OCI-LY7 (cell line): ENCODE measurements around the gene MYL6. TPM values are rescaled to one million over a fixed set of nuclear protein-coding genes. Genes with fewer than 3 reads are reported as not detected.

ENCODE experiments used
- BruUV-seq: library from RNA; stranded (reverse); fragments of 400-500 nt; replicated peaks from 2 replicates; lab custom pipeline; 2021; lab: Mats Ljungman, UMichigan
- CTCF ChIA-PET: fragments of 300-600 bp; sonication (Branson Sonifier 250); formaldehyde crosslinking; loops from one replicate; lab custom pipeline; 2022; ENCODE audit warnings: antibody characterized with exemption; ENCODE audit not compliant: unreplicated experiment; lab: Charles Lee
- POLR2A ChIA-PET: fragments of 300-600 bp; sonication (Branson Sonifier 250); formaldehyde crosslinking; loops from one replicate; lab custom pipeline; 2022; ENCODE audit warnings: antibody characterized with exemption; lab: Charles Lee
- DNase-seq: peaks from one replicate; pipeline ENCODE4 v3.0.0-alpha.2; 2015; ENCODE audit warnings: low spot score
- H2AFZ ChIP-seq: fragments of 200-600 bp; sonication (generic), shearing (Covaris generic); 2 replicates; pipeline ENCODE4 v1.6.1; 2014; ENCODE audit warnings: mild to moderate bottlenecking, antibody characterized with exemption, low read length, moderate library complexity
- H3K27ac ChIP-seq: fragments of 200-600 bp; sonication (generic); 2 replicates; pipeline ENCODE4 v1.5.1; 2014; ENCODE audit warnings: mixed run types, low read depth, mild to moderate bottlenecking, moderate library complexity, low read length, inconsistent platforms; ENCODE audit not compliant: poor library complexity, severe bottlenecking
- H3K36me3 ChIP-seq: fragments of 200-600 bp; sonication (generic); 2 replicates; pipeline ENCODE4 v1.6.1; 2014; ENCODE audit warnings: mild to moderate bottlenecking, antibody characterized with exemption, low read length, moderate library complexity, mixed read lengths; ENCODE audit not compliant: insufficient read depth
- H3K4me1 ChIP-seq: fragments of 200-600 bp; sonication (generic); 2 replicates; pipeline ENCODE4 v1.5.1; 2014; ENCODE audit warnings: mild to moderate bottlenecking, low read length; ENCODE audit not compliant: insufficient read depth, poor library complexity, severe bottlenecking
- H3K4me2 ChIP-seq: fragments of 200-600 bp; sonication (generic); 2 replicates; pipeline ENCODE4 v1.6.1; 2014; ENCODE audit warnings: mild to moderate bottlenecking, low read length
- H3K4me3 ChIP-seq: fragments of 200-600 bp; sonication (generic); 2 replicates; pipeline ENCODE4 v1.5.1; 2014; ENCODE audit warnings: mild to moderate bottlenecking, low read depth, low read length; ENCODE audit not compliant: poor library complexity, severe bottlenecking
- H3K79me2 ChIP-seq: fragments of 200-600 bp; sonication (generic); 2 replicates; pipeline ENCODE4 v1.6.1; 2016; ENCODE audit warnings: low read depth, mild to moderate bottlenecking, low read length, moderate library complexity, mixed read lengths; ENCODE audit not compliant: insufficient read depth
- H3K9me2 ChIP-seq: fragments of 200-600 bp; sonication (generic); 2 replicates; pipeline ENCODE4 v1.6.1; 2016; ENCODE audit warnings: mild to moderate bottlenecking, low read length, mixed read lengths; ENCODE audit not compliant: insufficient read depth
- H3K9me3 ChIP-seq: fragments of 200-600 bp; sonication (generic); 2 replicates; pipeline ENCODE4 v1.6.1; 2014; ENCODE audit warnings: mild to moderate bottlenecking, mixed run types, low read length, mixed read lengths
- H4K20me1 ChIP-seq: fragments of 200-600 bp; sonication (generic); 2 replicates; pipeline ENCODE4 v1.6.1; 2014; ENCODE audit warnings: mild to moderate bottlenecking, antibody characterized with exemption, low read length, moderate library complexity, mixed read lengths; ENCODE audit not compliant: insufficient read depth
- EZH2phosphoT487 ChIP-seq: fragments of 200-600 bp; sonication (generic); IDR thresholded peaks from 2 replicates; pipeline ENCODE4 v1.6.1; 2018; ENCODE audit warnings: low read depth, borderline replicate concordance, mild to moderate bottlenecking, mixed run types, antibody characterized with exemption, low read length, moderate library complexity, mixed read lengths
- intact Hi-C: fragments of 100-400 bp; cut with micrococcal nuclease; formaldehyde crosslinking; loops from one replicate; pipeline ENCODE4 v1.10.0; 2022; ENCODE audit not compliant: unreplicated experiment
- total RNA-seq, 2 experiments: library from RNA; depleted of rRNA in 1 of 2; stranded (reverse); fragments of >200 nt in 1 of 2; shearing (Covaris generic) in 1 of 2; gene quantifications; 2 replicates each; pipeline ENCODE4 v1.2.3, GENCODE V29; 2014 to 2022
- TF ChIP-seq, protein P1 (sequence below): fragments of 200-600 bp; sonication (generic); conservative IDR thresholded peaks from 2 replicates; pipeline ENCODE4 v1.5.1; 2014; ENCODE audit warnings: mild to moderate bottlenecking, antibody characterized with exemption, low read length, moderate library complexity, mixed read lengths

The MYL6 gene
- total RNA-seq, 2 experiments from 2014 or later, result 468 to 574 TPM

DNA sequence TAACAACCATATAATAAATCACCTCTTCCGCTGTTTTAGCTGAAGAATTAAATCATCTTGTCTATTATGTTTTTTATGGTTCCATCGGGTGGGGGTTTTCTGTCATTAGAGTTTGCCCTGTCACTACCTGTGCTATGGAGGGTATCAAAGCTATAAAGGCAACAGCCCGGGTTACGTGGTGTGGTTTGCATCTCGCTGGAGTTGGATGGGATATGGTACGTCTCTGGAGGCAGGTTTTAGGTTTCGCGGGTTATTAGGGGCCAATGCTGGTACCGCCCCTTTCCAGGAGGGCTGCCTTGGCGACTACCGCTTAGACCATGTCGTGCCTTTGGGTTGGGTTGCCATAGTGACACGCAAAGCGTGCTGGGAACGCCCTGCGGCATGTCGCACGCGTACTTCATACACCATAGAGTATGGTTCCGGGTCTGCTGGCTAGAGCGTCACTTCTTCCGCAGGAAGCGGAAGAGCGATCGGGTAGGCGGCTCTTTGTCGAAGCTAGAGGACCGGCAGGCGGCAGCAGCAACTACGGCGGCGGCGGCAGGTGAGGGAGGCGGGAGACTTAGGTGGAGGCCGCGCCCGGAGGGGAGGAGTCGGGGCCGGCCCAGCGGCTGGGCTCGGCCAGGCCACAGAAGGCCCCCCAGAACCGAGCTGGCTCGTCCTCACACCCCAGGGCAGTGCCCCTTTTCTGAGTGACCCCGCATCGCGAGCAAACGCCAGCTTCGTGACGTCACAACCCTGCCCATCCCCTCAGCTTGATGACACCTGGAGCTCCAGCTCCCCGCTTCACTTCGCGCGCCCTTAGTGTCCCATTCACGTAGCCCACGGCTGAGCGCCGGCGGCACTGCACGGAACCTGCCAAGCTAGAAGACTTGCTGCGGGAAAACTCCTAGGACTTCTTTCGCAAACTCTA lies 40.1 kb upstream of the MYL6 start, which contains the start of gene ZC3H10:
TSS of gene ZC3H10 (plus strand) at position 489 of the 910 bp plus-strand sequence. CDS start 2,297 bp downstream, outside the sequence.
- H3K4me3 ChIP-seq, result peak within 1 kb of the TSS; percentile 91
- peak within 1 kb of the TSS; percentile 85 for H3K4me2 ChIP-seq
- peaks cover 26% of the 10 kb centered on the region for H3K4me1 ChIP-seq
- no peak for TF ChIP-seq EZH2phosphoT487
- TF ChIP-seq, protein P1, sequence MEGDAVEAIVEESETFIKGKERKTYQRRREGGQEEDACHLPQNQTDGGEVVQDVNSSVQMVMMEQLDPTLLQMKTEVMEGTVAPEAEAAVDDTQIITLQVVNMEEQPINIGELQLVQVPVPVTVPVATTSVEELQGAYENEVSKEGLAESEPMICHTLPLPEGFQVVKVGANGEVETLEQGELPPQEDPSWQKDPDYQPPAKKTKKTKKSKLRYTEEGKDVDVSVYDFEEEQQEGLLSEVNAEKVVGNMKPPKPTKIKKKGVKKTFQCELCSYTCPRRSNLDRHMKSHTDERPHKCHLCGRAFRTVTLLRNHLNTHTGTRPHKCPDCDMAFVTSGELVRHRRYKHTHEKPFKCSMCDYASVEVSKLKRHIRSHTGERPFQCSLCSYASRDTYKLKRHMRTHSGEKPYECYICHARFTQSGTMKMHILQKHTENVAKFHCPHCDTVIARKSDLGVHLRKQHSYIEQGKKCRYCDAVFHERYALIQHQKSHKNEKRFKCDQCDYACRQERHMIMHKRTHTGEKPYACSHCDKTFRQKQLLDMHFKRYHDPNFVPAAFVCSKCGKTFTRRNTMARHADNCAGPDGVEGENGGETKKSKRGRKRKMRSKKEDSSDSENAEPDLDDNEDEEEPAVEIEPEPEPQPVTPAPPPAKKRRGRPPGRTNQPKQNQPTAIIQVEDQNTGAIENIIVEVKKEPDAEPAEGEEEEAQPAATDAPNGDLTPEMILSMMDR, result peak; percentile 64
- DNase-seq, result peak; percentile 100
- peaks cover 60% of the 10 kb centered on the region for H3K36me3 ChIP-seq
- CTCF ChIA-PET, result interaction anchor here (0.6 to 2.6 kb wide), 5 partner anchors 9 to 440 kb away, joined by 3 to 23 read pairs (median 4); partner anchors contain the start of genes ESYT1 and SMARCC2
- BruUV-seq, result no TSS peak
- intact Hi-C loops, result loop anchor here (1.0 to 10.0 kb wide), 6 partner anchors 8 to 517 kb away; partner anchors contain the start of gene BAZ2A
- H3K79me2 ChIP-seq, result peaks cover 16% of the 10 kb centered on the region
- peak within 1 kb of the TSS; percentile 94 for H3K27ac ChIP-seq
- H3K9me2 ChIP-seq, result no peaks in the 10 kb centered on the region
- POLR2A ChIA-PET, result interaction anchor here (0.6 to 5.7 kb wide), 18 partner anchors 10 to 301 kb away, joined by 3 to 64 read pairs (median 4); partner anchors contain the start of genes ESYT1, PA2G4, RNF41 and SARNP
- no peaks in the 10 kb centered on the region for H3K9me3 ChIP-seq
- no peaks in the 10 kb centered on the region for H4K20me1 ChIP-seq
- H2AFZ ChIP-seq, result no peak within 1 kb of the TSS; the same call in 1 of the 2 replicates

DNA sequence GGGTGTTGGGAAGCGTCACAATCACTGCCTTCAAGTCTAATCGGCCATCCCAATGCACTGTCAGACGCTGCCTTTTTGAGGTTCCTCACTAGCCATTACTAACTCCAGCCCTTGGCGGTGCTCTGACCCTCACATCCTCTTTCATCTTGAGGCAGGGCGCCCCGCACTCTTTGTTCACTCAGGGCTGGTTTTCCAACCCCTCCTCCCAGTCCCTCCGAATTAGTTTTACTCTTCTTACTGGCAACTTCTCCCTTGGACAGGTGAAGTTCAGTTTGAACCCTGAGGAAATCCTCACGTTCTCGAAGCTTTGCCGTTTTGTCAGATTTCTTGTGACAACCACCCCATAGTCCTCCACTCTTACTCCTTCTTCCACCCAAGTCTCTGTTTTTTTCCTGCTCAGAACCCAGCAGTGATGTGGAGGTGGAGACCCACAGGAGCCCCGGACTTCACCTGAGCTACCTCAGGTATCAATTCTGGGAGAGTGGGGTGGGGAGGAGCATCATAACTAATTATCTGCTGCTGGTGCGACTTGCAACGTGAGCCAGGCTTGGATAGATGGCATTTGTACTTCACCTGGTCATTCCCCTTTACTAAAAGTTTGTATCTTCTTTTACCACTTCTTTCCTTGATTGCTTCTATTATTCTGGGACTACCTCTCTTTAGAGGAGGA lies 39.3 kb upstream of the MYL6 start:
- TF ChIP-seq, protein P1, result no peak
- TF ChIP-seq EZH2phosphoT487, result no peak
- H3K9me3 ChIP-seq, result no peaks in the 10 kb centered on the region
- peaks cover 16% of the 10 kb centered on the region for H3K79me2 ChIP-seq
- H2AFZ ChIP-seq, result no peak overlapping the region; the same call in 1 of the 2 replicates
- peak overlapping the region; percentile 67 for H3K27ac ChIP-seq
- peak overlapping the region; percentile 91 for H3K4me3 ChIP-seq
- no TSS peak for BruUV-seq
- H3K36me3 ChIP-seq, result peaks cover 52% of the 10 kb centered on the region
- peak; percentile 17 for DNase-seq
- ChIA-PET CTCF (interaction anchor here (0.6 to 2.6 kb wide), 5 partner anchors 9 to 441 kb away, joined by 3 to 23 read pairs (median 4); partner anchors contain the start of genes ESYT1 and SMARCC2), POLR2A (interaction anchor here (0.6 to 5.7 kb wide), 16 partner anchors 10 to 342 kb away, joined by 3 to 64 read pairs (median 3); partner anchors contain the start of genes ESYT1, PA2G4, RNF41 and SARNP)
- no peaks in the 10 kb centered on the region for H4K20me1 ChIP-seq
- peaks cover 27% of the 10 kb centered on the region for H3K4me1 ChIP-seq
- peak overlapping the region; percentile 85 for H3K4me2 ChIP-seq
- H3K9me2 ChIP-seq, result no peaks in the 10 kb centered on the region
- intact Hi-C loops, result loop anchor here (1.0 to 10.0 kb wide), 10 partner anchors 7 to 516 kb away; partner anchors contain the start of genes ANKRD52, BAZ2A, MYL6B and NABP2
